OCI-LY7 (cell line): ENCODE measurements around the gene ATP1A2.

ENCODE experiments used
- CTCF ChIP-seq: fragments of 200-600 bp; sonication (generic); conservative IDR thresholded peaks from 2 replicates; pipeline ENCODE4 v1.5.1; 2014; ENCODE audit warnings: mild to moderate bottlenecking, antibody characterized with exemption, low read length, moderate library complexity, mixed read lengths
- EZH2phosphoT487 ChIP-seq: fragments of 200-600 bp; sonication (generic); IDR thresholded peaks from 2 replicates; pipeline ENCODE4 v1.6.1; 2018; ENCODE audit warnings: low read depth, borderline replicate concordance, mild to moderate bottlenecking, mixed run types, antibody characterized with exemption, low read length, moderate library complexity, mixed read lengths

- TF ChIP-seq CTCF, result no peak
- TF ChIP-seq EZH2phosphoT487, result no peak
Measured at GRCh38 chr1:160139840-160140239, 24.3 kb downstream of the ATP1A2 start.
